ENCODE results near the gene YPEL5.
A peak's percentile ranks its signal among the peaks of the same experiment; 100 is the strongest.

Gene YPEL5

DNA sequence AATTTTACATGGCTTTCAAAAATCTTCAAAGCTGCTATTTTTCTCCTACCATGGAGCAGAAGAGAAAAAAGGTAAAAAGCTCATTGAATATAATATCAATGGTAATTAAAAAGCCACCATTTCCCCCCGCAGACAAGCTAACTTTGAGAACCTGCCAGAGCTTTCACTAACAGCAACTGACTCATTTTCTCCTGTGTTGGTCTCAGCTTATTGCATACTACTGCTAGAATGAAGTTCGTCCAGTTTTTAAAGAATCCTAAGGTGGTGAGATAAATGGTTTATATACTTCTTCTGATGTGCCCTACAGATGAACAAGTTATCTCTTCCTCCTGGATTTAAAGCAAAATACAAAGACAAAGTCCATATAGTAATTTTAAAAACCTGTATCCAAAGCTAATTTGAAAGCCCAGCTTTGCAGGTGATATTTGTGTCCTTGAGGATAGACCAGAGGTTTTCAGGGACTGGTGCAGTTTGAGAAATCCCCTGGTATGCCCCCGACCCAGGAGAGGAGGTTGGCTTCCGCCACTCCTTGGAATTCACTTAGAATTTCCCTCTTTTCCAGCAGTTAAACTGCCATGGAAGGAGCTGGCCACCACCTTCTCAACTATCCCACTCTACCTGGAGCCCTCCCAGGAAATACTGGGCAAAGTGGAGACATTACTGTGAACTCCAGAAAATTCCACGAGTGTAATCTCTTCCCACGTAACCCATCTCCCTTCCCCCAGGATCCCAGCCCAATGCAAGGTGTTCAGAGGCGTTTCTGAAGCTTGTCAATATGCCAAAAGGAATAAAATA, 17.5 kb downstream of the YPEL5 start:
- H3K27me3 ChIP-seq (ENCODE audit: insufficient read depth, low read depth): no peaks in the 10 kb centered on the region
- no peak overlapping the region; the same call in 1 of the 2 replicates for H3K4me2 ChIP-seq
- no peak overlapping the region for H3K4me3 ChIP-seq (IDR thresholded peaks at IDR 0.05; ENCODE audit: insufficient read depth, low read depth, low read length)
- no peak overlapping the region for H3K27ac ChIP-seq
- peaks cover 58% of the 10 kb centered on the region for H3K4me1 ChIP-seq (ENCODE audit: low read depth, poor library complexity, severe bottlenecking)
- no peaks in the 10 kb centered on the region for H3K79me2 ChIP-seq (ENCODE audit: insufficient read depth, low read depth)
- H3K9ac ChIP-seq: no peak overlapping the region
- no peaks in the 10 kb centered on the region for H4K20me1 ChIP-seq (ENCODE audit: insufficient read depth)
- H3K36me3 ChIP-seq (ENCODE audit: insufficient read depth): no peaks in the 10 kb centered on the region
- TF ChIP-seq, protein P1, sequence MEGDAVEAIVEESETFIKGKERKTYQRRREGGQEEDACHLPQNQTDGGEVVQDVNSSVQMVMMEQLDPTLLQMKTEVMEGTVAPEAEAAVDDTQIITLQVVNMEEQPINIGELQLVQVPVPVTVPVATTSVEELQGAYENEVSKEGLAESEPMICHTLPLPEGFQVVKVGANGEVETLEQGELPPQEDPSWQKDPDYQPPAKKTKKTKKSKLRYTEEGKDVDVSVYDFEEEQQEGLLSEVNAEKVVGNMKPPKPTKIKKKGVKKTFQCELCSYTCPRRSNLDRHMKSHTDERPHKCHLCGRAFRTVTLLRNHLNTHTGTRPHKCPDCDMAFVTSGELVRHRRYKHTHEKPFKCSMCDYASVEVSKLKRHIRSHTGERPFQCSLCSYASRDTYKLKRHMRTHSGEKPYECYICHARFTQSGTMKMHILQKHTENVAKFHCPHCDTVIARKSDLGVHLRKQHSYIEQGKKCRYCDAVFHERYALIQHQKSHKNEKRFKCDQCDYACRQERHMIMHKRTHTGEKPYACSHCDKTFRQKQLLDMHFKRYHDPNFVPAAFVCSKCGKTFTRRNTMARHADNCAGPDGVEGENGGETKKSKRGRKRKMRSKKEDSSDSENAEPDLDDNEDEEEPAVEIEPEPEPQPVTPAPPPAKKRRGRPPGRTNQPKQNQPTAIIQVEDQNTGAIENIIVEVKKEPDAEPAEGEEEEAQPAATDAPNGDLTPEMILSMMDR (conservative IDR thresholded peaks at IDR 0.05; ENCODE audit: low read depth, low read length): no peak
- 0 out of 2 replicates have a peak overlapping the region, but pooled peaks have one; percentile 7 for H2AFZ ChIP-seq (ENCODE audit: low read depth)

DNA sequence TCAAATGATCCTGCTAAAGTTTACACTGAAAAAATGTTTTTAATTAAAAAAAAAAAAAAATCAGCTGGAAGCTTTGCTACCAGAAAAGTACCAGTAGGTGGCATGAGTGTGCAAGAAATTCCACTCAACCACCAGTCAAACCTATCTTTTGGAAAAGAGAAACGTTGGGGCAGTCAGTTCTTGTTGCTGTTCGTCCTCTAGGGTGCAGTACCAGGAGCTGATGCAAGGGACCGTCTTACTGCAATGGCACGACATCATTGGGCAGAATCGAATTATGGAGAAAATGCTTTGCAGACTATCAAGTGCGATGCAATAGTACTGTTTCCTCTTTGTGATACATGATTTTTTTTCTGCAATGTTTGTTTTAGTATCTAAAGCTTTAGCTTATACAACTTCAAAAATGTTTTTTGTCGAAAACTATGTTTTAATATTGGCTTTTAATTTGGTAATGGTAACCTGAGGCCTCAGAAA, 18.3 kb downstream of the YPEL5 start:
- no peaks in the 10 kb centered on the region for H3K79me2 ChIP-seq (ENCODE audit: insufficient read depth, low read depth)
- H3K27ac ChIP-seq: no peak overlapping the region
- H4K20me1 ChIP-seq (ENCODE audit: insufficient read depth): no peaks in the 10 kb centered on the region
- TF ChIP-seq, protein P1 (conservative IDR thresholded peaks at IDR 0.05; ENCODE audit: low read depth, low read length): peak; percentile 95
- no peaks in the 10 kb centered on the region for H3K36me3 ChIP-seq (ENCODE audit: insufficient read depth)
- peaks cover 51% of the 10 kb centered on the region for H3K4me1 ChIP-seq (ENCODE audit: low read depth, poor library complexity, severe bottlenecking)
- no peaks in the 10 kb centered on the region for H3K27me3 ChIP-seq (ENCODE audit: insufficient read depth, low read depth)
- no peak overlapping the region for H3K9ac ChIP-seq
- H2AFZ ChIP-seq (ENCODE audit: low read depth): 0 out of 2 replicates have a peak overlapping the region, but pooled peaks have one; percentile 7
- no peak overlapping the region for H3K4me3 ChIP-seq (IDR thresholded peaks at IDR 0.05; ENCODE audit: insufficient read depth, low read depth, low read length)
- no peak overlapping the region; the same call in 1 of the 2 replicates for H3K4me2 ChIP-seq

GRCh38 chr2:30165617-30166016, 18.8 kb downstream of the YPEL5 start:
- Histone ChIP-seq H3K27ac (no peak overlapping the region), H3K36me3 (ENCODE audit: insufficient read depth) (no peaks in the 10 kb centered on the region), H3K9ac (no peak overlapping the region), H3K27me3 (ENCODE audit: insufficient read depth, low read depth) (no peaks in the 10 kb centered on the region), H3K4me1 (ENCODE audit: low read depth, poor library complexity, severe bottlenecking) (peaks cover 45% of the 10 kb centered on the region), H2AFZ (ENCODE audit: low read depth) (no peak overlapping the region), H3K4me3 (IDR thresholded peaks at IDR 0.05; ENCODE audit: insufficient read depth, low read depth, low read length) (no peak overlapping the region), H3K4me2 (no peak overlapping the region), H3K79me2 (ENCODE audit: insufficient read depth, low read depth) (no peaks in the 10 kb centered on the region), H4K20me1 (ENCODE audit: insufficient read depth) (no peaks in the 10 kb centered on the region)
- TF ChIP-seq, protein P1 (conservative IDR thresholded peaks at IDR 0.05; ENCODE audit: low read depth, low read length): no peak

DNA sequence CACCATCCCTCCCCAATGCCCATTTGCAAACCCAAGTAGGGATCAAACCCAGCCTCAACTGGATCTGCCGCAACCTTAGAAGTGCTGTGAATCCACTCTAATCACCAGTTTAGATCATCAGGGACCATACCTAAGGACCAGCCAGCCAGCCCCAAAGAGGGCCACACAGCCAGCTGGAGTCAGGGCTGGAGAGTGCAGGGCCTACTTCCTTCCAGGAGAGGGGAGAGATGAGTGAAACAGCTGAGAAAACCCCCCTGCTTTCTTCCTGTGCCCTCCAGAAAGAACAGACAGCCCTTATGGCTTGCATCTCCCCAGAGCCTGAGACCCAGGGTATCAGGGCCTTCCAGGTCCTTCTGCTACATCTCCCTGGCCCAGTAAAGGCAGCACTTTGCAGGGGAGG, 25.8 kb downstream of the YPEL5 start:
- TF ChIP-seq, protein P1 (conservative IDR thresholded peaks at IDR 0.05; ENCODE audit: low read depth, low read length): no peak
- Histone ChIP-seq H3K27ac (no peak overlapping the region), H3K4me3 (IDR thresholded peaks at IDR 0.05; ENCODE audit: insufficient read depth, low read depth, low read length) (no peak overlapping the region), H3K4me1 (ENCODE audit: low read depth, poor library complexity, severe bottlenecking) (no peaks in the 10 kb centered on the region), H3K9ac (no peak overlapping the region), H3K4me2 (no peak overlapping the region), H4K20me1 (ENCODE audit: insufficient read depth) (no peaks in the 10 kb centered on the region), H3K36me3 (ENCODE audit: insufficient read depth) (no peaks in the 10 kb centered on the region), H3K27me3 (ENCODE audit: insufficient read depth, low read depth) (no peaks in the 10 kb centered on the region), H3K79me2 (ENCODE audit: insufficient read depth, low read depth) (no peaks in the 10 kb centered on the region), H2AFZ (ENCODE audit: low read depth) (no peak overlapping the region)
